ENCODE measurements around the gene ASAP3. TPM values are rescaled to one million over a fixed set of nuclear protein-coding genes. Genes with fewer than 3 reads are reported as not detected.
A peak's percentile ranks its signal among the peaks of the same experiment; 100 is the strongest.

ASAP3 gene
- total and polyA plus RNA-seq, 2 of the 13 experiments (the other 11 are each of a cell fraction or from before 2014, with no cell fraction given) = 32.6 to 37.0 TPM

GRCh38 chr1:23423415-23424292, 60.3 kb downstream of the ASAP3 start (continued):
- peak; percentile 59; the same call in 1 of the 2 replicates for TF ChIP-seq CBX5 (CRISPR knock-in tag; IDR thresholded peaks at IDR 0.05; ENCODE audit: borderline replicate concordance)
- TF ChIP-seq ZNF256 (CRISPR knock-in tag; conservative IDR thresholded peaks at IDR 0.05) = no peak
- TF ChIP-seq KDM1A (CRISPR knock-in tag; IDR thresholded peaks at IDR 0.05) = no peak
- peak; percentile 73; the same call in 1 of the 2 replicates for TF ChIP-seq NR0B2 (CRISPR knock-in tag; IDR thresholded peaks at IDR 0.05)
- no peak for TF ChIP-seq ZNF790 (CRISPR knock-in tag; IDR thresholded peaks at IDR 0.05; ENCODE audit: borderline replicate concordance)
- TF ChIP-seq RAD21 (CRISPR knock-in tag; IDR thresholded peaks at IDR 0.05) = peak; percentile 51; the same call in 1 of the 2 replicates
- TF ChIP-seq HMG20A (CRISPR knock-in tag; IDR thresholded peaks at IDR 0.05; ENCODE audit: borderline replicate concordance) = peak; percentile 19; the same call in 1 of the 2 replicates
- TF ChIP-seq, protein P1, sequence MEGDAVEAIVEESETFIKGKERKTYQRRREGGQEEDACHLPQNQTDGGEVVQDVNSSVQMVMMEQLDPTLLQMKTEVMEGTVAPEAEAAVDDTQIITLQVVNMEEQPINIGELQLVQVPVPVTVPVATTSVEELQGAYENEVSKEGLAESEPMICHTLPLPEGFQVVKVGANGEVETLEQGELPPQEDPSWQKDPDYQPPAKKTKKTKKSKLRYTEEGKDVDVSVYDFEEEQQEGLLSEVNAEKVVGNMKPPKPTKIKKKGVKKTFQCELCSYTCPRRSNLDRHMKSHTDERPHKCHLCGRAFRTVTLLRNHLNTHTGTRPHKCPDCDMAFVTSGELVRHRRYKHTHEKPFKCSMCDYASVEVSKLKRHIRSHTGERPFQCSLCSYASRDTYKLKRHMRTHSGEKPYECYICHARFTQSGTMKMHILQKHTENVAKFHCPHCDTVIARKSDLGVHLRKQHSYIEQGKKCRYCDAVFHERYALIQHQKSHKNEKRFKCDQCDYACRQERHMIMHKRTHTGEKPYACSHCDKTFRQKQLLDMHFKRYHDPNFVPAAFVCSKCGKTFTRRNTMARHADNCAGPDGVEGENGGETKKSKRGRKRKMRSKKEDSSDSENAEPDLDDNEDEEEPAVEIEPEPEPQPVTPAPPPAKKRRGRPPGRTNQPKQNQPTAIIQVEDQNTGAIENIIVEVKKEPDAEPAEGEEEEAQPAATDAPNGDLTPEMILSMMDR (CRISPR knock-in tag; IDR thresholded peaks at IDR 0.05) = peak; percentile 18; the same call in 1 of the 2 replicates
- TF ChIP-seq MIER2 (CRISPR knock-in tag; IDR thresholded peaks at IDR 0.05) = no peak; the same call in 1 of the 2 replicates
- TF ChIP-seq SNAPC5 (CRISPR knock-in tag; IDR thresholded peaks at IDR 0.05; ENCODE audit: borderline replicate concordance) = peak; percentile 25; the same call in 1 of the 2 replicates
- TF ChIP-seq LBX2 (CRISPR knock-in tag; IDR thresholded peaks at IDR 0.05; ENCODE audit: borderline replicate concordance) = peak; percentile 41; the same call in 1 of the 2 replicates
- TF ChIP-seq HNRNPUL1 (IDR thresholded peaks at IDR 0.05; ENCODE audit: low read depth, low read length) = peak; percentile 71; the same call in 1 of the 2 replicates
- TF ChIP-seq ZNF598 (CRISPR knock-in tag; IDR thresholded peaks at IDR 0.05; ENCODE audit: borderline replicate concordance) = 0 out of 2 replicates have a peak, but pooled peaks have one; percentile 66
- no peak for TF ChIP-seq RBM22 (optimal IDR thresholded peaks at IDR 0.05; ENCODE audit: low read length)
- TF ChIP-seq MED13 (CRISPR knock-in tag; IDR thresholded peaks at IDR 0.05) = peak; percentile 57; the same call in 1 of the 2 replicates
- TF ChIP-seq ZNF543 (CRISPR knock-in tag; IDR thresholded peaks at IDR 0.05) = no peak
- TF ChIP-seq, protein P2, sequence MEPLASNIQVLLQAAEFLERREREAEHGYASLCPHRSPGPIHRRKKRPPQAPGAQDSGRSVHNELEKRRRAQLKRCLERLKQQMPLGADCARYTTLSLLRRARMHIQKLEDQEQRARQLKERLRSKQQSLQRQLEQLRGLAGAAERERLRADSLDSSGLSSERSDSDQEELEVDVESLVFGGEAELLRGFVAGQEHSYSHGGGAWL (CRISPR knock-in tag; IDR thresholded peaks at IDR 0.05) = 0 out of 2 replicates have a peak, but pooled peaks have one; percentile 54
- TF ChIP-seq ZNF800 (CRISPR knock-in tag; IDR thresholded peaks at IDR 0.05) = peak; percentile 68; the same call in 1 of the 2 replicates
- TF ChIP-seq SP5 (CRISPR knock-in tag; IDR thresholded peaks at IDR 0.05; ENCODE audit: borderline replicate concordance, low read depth) = peak; percentile 49; the same call in 1 of the 2 replicates
- TF ChIP-seq ZNF136 (CRISPR knock-in tag; IDR thresholded peaks at IDR 0.05; ENCODE audit: low read depth) = 0 out of 2 replicates have a peak, but pooled peaks have one; percentile 41
- TF ChIP-seq, protein P3, sequence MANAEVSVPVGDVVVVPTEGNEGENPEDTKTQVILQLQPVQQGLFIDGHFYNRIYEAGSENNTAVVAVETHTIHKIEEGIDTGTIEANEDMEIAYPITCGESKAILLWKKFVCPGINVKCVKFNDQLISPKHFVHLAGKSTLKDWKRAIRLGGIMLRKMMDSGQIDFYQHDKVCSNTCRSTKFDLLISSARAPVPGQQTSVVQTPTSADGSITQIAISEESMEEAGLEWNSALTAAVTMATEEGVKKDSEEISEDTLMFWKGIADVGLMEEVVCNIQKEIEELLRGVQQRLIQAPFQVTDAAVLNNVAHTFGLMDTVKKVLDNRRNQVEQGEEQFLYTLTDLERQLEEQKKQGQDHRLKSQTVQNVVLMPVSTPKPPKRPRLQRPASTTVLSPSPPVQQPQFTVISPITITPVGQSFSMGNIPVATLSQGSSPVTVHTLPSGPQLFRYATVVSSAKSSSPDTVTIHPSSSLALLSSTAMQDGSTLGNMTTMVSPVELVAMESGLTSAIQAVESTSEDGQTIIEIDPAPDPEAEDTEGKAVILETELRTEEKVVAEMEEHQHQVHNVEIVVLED (CRISPR knock-in tag; IDR thresholded peaks at IDR 0.05; ENCODE audit: borderline replicate concordance) = peak; percentile 25; the same call in 1 of the 2 replicates

Measured in HepG2 (cell line).